ENCODE results near the gene DYRK2. TPM values are rescaled to one million over a fixed set of nuclear protein-coding genes. Genes with fewer than 3 reads are reported as not detected.
A peak's percentile ranks its signal among the peaks of the same experiment; 100 is the strongest.

The DYRK2 gene
- total RNA-seq = 10 to 100 TPM; 66.4 to 69.8 TPM

DNA sequence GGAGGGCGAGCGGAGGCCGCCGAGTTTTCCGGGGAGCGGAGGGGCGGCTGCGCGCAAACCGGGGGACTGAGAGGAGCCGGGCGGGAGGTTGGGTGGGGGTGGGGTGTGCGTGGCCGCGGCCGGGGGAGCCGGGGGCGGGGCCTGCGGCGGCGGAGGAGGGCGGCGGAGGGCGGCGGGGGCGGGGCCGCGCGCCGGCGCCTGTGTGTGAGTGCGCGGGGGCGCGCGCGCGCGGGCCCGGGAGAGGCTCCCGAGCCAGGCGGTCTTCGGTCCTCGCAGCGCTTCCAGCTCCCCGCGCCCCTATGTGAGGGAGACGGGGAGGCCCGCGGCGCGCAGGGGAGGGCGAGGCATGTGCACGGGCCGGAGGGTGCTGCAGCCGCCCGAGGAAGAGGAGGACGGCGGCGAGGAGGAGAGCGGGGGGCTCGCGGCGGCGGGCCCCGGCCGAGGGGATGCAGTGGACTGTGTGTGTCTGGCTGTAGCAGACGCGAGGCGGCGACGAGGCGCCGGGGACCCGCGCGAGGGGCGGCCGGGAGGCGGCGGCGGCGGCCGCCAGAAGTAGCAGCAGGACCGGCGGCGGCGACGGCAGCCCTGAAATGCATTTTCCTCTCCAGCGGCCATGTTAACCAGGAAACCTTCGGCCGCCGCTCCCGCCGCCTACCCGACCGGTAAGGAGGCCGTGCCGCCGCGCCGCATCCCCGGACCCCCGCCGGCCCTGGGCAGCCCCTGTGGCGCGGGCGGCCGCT is at the start of gene DYRK2:
TSS of gene DYRK2 (plus strand) at position 225 of the 740 bp plus-strand sequence. CDS start at position 614, 389 bp downstream.
- peaks cover 41% of the 10 kb centered on the region for H3K4me1 Mint-ChIP-seq
- DNase-seq = peak; percentile 74
- CTCF ChIA-PET = interaction anchor here (1.2 to 1.5 kb wide), 5 partner anchors 10 to 55 kb away, joined by 3 to 7 read pairs (median 5); no protein-coding TSS in a partner anchor
- peaks cover 4% of the 10 kb centered on the region for H3K27me3 Mint-ChIP-seq
- peak within 1 kb of the TSS; percentile 95 for H3K27ac Mint-ChIP-seq
- H3K4me3 Mint-ChIP-seq = peak within 1 kb of the TSS; percentile 92
- H3K9me3 Mint-ChIP-seq = peaks cover 4% of the 10 kb centered on the region
- H3K36me3 Mint-ChIP-seq (ENCODE audit: low read depth) = peaks cover 29% of the 10 kb centered on the region
- POLR2A ChIA-PET = no interaction called here

DNA sequence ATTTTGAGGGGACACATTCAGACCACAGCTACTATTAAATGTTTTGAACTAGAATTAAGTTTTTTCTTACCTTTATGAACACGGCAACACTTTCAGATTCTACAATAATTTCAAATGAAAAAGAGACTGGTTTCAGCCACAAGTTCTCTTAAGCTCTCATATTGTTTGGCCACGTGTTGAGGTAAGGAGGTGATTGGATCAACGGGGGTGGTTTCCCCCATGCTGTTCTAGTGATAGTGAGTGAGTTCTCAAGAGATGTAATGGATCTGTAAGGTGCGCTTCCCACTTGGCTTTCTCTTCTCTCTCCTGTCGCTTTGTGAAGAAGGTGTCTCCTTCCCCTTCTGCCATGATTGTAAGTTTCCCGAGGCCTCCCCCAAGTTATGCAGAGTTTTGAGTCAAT is 48.9 kb upstream of the DYRK2 start:
- CTCF ChIA-PET = interaction anchor here (2.7 kb wide), 1 partner anchor 11 kb away, joined by 7 read pairs; no protein-coding TSS in a partner anchor
- Mint-ChIP-seq H3K36me3 (ENCODE audit: low read depth) (peaks cover 7% of the 10 kb centered on the region), H3K4me1 (peaks cover under 1% of the 10 kb centered on the region), H3K9me3 (peaks cover 24% of the 10 kb centered on the region), H3K4me3 (no peak overlapping the region), H3K27me3 (no peaks in the 10 kb centered on the region), H3K27ac (no peak overlapping the region)
- POLR2A ChIA-PET = no interaction called here
- no peak for DNase-seq

DNA sequence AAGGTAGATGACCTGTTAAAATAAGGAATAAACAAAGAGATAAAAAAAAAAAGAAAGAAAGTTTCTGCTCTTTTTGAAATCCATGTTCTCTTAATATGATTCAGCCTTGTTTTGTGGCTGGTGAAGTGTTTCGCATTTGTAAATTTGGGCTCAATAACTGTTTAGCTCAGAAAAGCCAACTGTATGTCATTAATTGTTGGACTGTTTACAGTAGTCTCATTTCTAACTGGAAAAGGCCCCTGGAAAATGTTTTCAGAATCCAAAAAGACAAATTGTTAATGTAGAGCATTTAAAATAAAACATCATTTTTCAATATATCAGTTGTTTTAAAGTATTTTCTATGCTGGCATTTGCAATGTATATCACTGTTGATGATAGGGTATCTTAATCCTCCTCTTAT is 47.4 kb upstream of the DYRK2 start:
- CTCF ChIA-PET = interaction anchor here (1.0 kb wide), 1 partner anchor 9 kb away, joined by 3 read pairs; no protein-coding TSS in a partner anchor
- peaks cover 7% of the 10 kb centered on the region for H3K36me3 Mint-ChIP-seq (ENCODE audit: low read depth)
- no peaks in the 10 kb centered on the region for H3K4me1 Mint-ChIP-seq
- H3K27ac Mint-ChIP-seq = no peak overlapping the region
- H3K4me3 Mint-ChIP-seq = no peak overlapping the region
- POLR2A ChIA-PET = no interaction called here
- H3K27me3 Mint-ChIP-seq = no peaks in the 10 kb centered on the region
- H3K9me3 Mint-ChIP-seq = peaks cover 26% of the 10 kb centered on the region
- DNase-seq = no peak

DNA sequence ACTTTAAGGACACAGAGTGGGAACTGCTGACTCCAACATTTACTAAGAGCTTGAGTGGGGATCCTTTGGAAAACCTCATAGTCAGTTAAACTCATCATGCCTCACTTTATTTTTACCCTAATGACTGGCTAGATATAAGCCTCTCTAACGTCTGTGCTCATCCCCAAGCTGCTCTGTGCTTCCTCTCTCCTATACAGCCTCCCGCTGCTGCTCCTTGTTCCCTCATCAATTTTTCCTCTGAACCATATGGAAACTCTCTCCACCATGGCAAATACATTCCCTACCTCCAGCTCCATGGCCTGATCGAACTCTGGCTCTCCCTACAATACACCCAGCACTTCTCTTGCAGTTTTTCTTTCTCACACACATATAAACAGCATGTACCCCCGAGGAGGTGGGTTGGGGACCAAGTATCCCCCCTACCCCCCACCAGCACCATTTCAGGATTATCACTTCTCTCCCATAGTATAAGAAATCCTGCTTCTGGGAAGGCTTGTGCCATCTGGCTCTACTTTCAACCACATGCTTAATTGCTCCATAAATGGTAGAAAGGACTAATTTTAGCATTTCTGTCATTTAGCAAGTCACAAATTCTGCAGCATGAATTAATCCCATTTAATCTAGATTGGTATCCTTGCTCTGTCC is 39.2 kb upstream of the DYRK2 start:
- Mint-ChIP-seq H3K27me3 (peaks cover under 1% of the 10 kb centered on the region), H3K36me3 (ENCODE audit: low read depth) (no peaks in the 10 kb centered on the region), H3K27ac (no peak overlapping the region), H3K4me3 (no peak overlapping the region), H3K4me1 (no peaks in the 10 kb centered on the region), H3K9me3 (peaks cover 7% of the 10 kb centered on the region)
- DNase-seq = no peak
- ChIA-PET POLR2A (no interaction called here), CTCF (interaction anchor here (1.1 to 1.7 kb wide), 2 partner anchors 8 to 11 kb away, joined by 3 read pairs; no protein-coding TSS in a partner anchor)

DNA sequence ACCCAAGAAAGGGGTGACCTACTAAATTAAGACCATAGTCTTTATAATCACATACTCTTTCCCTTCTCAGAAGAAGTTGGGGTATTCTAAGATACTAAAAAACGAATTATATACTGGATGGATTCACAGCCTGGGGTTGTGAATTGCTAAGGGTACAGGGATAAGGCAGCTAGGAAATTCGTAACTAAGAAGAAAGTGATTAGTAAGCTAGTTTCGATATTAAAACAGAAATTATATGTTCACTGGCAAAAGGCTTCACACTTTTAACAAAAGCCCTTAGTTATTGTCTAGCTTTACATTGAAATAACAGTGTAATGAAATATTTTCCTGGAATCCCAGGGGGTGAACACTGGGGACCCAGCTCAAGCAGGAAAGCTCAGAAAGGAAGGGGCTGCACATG is 35.5 kb upstream of the DYRK2 start:
- no peak overlapping the region for H3K4me3 Mint-ChIP-seq
- H3K27ac Mint-ChIP-seq = no peak overlapping the region
- POLR2A ChIA-PET = no interaction called here
- CTCF ChIA-PET = no interaction called here
- no peaks in the 10 kb centered on the region for H3K36me3 Mint-ChIP-seq (ENCODE audit: low read depth)
- DNase-seq = no peak
- no peaks in the 10 kb centered on the region for H3K4me1 Mint-ChIP-seq
- H3K27me3 Mint-ChIP-seq = peaks cover 10% of the 10 kb centered on the region
- H3K9me3 Mint-ChIP-seq = peaks cover 2% of the 10 kb centered on the region

DNA sequence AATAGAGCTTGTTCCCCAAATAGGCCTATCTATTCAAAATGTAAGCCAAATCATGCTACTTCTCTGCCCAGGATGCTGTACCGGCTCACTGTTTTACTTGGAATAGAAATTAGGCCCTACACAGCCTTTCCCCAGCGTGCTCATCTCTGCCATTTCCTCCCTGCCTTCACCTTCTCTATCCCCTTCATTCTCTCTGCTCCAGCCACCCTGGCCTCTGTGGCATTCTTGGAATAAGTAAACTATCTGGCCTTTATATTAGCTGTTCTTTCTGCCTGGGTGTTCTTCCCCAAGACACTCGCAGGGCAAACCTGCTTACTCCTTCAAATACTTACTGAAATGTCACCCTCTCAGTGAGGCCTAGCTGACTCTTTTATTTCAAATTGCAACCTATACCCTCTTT is 30.9 kb upstream of the DYRK2 start:
- Mint-ChIP-seq H3K27ac (no peak overlapping the region), H3K4me3 (no peak overlapping the region), H3K36me3 (ENCODE audit: low read depth) (peaks cover 3% of the 10 kb centered on the region), H3K9me3 (peaks cover 2% of the 10 kb centered on the region), H3K27me3 (peaks cover 10% of the 10 kb centered on the region), H3K4me1 (no peaks in the 10 kb centered on the region)
- DNase-seq = no peak
- CTCF ChIA-PET = interaction anchor here (0.6 to 2.3 kb wide), 3 partner anchors 13 to 25 kb away, joined by 4 to 8 read pairs (median 6); no protein-coding TSS in a partner anchor
- POLR2A ChIA-PET = no interaction called here

DNA sequence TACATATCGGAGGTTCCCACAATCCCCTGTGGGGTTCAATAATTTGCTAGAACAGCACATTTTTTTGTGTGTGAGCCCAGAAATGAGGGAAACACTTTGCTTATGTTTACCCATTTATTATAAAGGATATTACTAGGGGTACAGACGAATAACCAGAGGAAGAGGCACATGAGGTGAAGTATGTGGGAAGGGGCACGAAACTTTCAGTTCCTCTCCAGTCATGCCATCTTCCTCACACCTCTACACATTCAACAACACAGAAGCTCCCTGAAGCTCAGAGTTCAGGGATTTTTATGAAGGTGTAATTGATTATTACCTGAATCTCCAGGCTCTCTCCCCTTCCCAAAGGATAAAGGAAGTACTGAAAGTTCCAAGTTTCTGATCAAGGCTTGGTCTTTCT is 30.2 kb upstream of the DYRK2 start:
- POLR2A ChIA-PET = no interaction called here
- peaks cover 10% of the 10 kb centered on the region for H3K27me3 Mint-ChIP-seq
- peaks cover 2% of the 10 kb centered on the region for H3K9me3 Mint-ChIP-seq
- H3K4me1 Mint-ChIP-seq = no peaks in the 10 kb centered on the region
- peaks cover 3% of the 10 kb centered on the region for H3K36me3 Mint-ChIP-seq (ENCODE audit: low read depth)
- DNase-seq = no peak
- CTCF ChIA-PET = interaction anchor here (0.6 to 2.3 kb wide), 3 partner anchors 12 to 25 kb away, joined by 4 to 8 read pairs (median 6); no protein-coding TSS in a partner anchor
- no peak overlapping the region for H3K4me3 Mint-ChIP-seq
- H3K27ac Mint-ChIP-seq = no peak overlapping the region

DNA sequence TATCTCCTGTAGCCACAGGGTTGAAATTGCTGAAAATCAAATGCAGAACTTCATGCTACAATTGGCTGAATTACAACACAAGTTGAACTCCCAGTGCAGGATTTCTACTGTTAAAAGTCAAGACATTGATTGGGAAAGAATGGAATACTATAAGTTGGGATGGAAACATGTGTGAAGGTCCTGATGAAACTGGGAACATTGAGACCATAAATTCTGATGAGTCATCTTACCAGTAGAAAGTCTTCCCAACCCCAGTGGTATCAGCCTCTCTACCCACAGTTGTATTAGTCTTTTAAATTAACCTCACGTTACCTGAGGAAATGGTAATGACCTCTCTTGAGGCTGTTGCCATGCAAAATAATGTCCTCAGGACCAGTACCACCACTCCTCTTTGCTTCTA is 27.4 kb upstream of the DYRK2 start:
- H3K27me3 Mint-ChIP-seq = no peaks in the 10 kb centered on the region
- no peak overlapping the region for H3K27ac Mint-ChIP-seq
- H3K4me1 Mint-ChIP-seq = peaks cover 4% of the 10 kb centered on the region
- DNase-seq = no peak
- CTCF ChIA-PET = interaction anchor here (1.3 to 1.7 kb wide), 3 partner anchors 9 to 31 kb away, joined by 3 to 5 read pairs (median 4); no protein-coding TSS in a partner anchor
- no peak overlapping the region for H3K4me3 Mint-ChIP-seq
- POLR2A ChIA-PET = no interaction called here
- peaks cover 9% of the 10 kb centered on the region for H3K36me3 Mint-ChIP-seq (ENCODE audit: low read depth)
- peaks cover 9% of the 10 kb centered on the region for H3K9me3 Mint-ChIP-seq

DNA sequence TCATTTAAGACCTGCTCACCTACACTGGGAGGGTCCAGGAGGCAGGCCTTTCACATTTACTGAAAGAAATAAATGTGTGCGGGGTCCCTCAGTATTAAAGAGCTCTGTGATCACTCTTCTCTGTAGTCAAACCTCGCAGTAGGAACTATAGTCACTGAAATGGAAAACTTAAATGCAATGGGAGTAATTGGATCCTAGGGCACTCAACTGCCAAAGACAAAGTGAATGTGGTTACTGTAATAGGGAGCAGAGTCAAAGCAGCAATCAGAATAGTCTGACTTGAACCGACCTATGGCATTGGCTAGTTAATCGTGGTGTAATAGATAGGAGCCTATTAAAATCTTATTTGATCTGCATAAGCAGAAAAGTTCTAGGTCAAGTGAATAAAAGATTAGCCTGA is 26.6 kb upstream of the DYRK2 start:
- no peak overlapping the region for H3K4me3 Mint-ChIP-seq
- no peak overlapping the region for H3K27ac Mint-ChIP-seq
- CTCF ChIA-PET = interaction anchor here (1.3 to 1.4 kb wide), 2 partner anchors 9 to 32 kb away, joined by 4 to 5 read pairs; no protein-coding TSS in a partner anchor
- no peak for DNase-seq
- POLR2A ChIA-PET = no interaction called here
- peaks cover 4% of the 10 kb centered on the region for H3K4me1 Mint-ChIP-seq
- H3K27me3 Mint-ChIP-seq = no peaks in the 10 kb centered on the region
- peaks cover 9% of the 10 kb centered on the region for H3K9me3 Mint-ChIP-seq
- H3K36me3 Mint-ChIP-seq (ENCODE audit: low read depth) = peaks cover 9% of the 10 kb centered on the region

DNA sequence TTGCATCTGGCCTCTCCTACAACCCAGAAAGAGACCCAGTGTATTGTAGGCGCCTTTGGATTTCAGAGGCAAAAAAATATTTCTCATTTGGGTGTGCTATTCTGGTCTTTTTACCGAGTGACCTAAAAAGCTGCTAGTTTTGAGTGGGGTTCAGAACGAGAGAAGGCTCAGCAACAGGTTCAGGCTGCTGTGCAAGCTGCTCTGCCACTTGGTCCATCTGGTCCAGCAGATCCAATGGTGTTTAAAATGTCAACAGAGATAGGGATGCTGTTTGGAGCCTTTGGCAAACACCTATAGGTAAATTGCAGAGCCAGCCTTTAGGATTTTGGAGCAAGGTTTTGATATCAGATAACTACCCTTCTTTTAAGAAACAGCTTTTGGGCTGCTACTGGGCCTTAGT is 25.3 kb upstream of the DYRK2 start:
- H3K36me3 Mint-ChIP-seq (ENCODE audit: low read depth) = peaks cover 9% of the 10 kb centered on the region
- no peak for DNase-seq
- ChIA-PET POLR2A (no interaction called here), CTCF (no interaction called here)
- no peaks in the 10 kb centered on the region for H3K27me3 Mint-ChIP-seq
- H3K27ac Mint-ChIP-seq = no peak overlapping the region
- peaks cover 12% of the 10 kb centered on the region for H3K9me3 Mint-ChIP-seq
- no peak overlapping the region for H3K4me3 Mint-ChIP-seq
- peaks cover 7% of the 10 kb centered on the region for H3K4me1 Mint-ChIP-seq

DNA sequence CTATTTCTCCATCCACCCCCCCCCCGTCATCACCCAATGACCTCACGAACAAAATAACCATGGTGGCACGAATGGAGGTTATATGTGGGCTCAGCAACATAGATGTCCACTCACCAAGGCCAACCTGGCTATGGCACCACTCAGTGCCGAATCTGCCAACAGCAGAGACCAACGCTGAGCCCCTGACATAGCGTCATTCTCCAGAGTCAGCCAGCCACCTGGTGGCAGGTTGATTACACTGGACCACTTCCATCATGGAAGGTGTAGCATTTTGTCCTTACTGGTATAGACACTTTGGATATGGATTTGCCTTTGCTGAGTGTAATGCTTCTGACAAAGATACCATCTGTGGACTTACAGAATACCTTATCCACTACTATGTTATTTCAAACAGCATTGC is 24.2 kb upstream of the DYRK2 start:
- CTCF ChIA-PET = no interaction called here
- Mint-ChIP-seq H3K4me1 (peaks cover 14% of the 10 kb centered on the region), H3K27ac (no peak overlapping the region)

DNA sequence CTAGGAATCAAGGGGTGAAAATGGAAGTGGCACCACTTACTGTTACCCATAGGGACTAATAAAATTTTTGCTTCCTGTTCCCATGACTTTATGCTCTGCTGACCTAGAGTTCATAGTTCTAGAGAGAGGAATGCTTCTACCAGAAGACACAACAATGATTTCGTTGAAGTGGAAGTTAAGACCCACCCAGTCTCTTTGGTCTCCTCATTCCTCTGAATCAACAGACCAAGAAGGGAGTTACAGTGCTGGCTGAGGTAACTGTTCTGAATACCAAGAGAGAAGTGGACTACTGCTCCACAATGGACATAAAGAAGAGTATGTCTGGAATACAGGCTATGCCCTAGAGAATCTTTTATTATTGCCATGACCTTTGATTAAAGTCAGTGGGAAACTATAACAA is 23.5 kb upstream of the DYRK2 start:
- ChIA-PET POLR2A (no interaction called here), CTCF (interaction anchor here (0.9 kb wide), 1 partner anchor 10 kb away, joined by 3 read pairs; no protein-coding TSS in a partner anchor)
- Mint-ChIP-seq H3K27me3 (no peaks in the 10 kb centered on the region), H3K27ac (no peak overlapping the region), H3K4me1 (peaks cover 21% of the 10 kb centered on the region), H3K9me3 (peaks cover 26% of the 10 kb centered on the region), H3K4me3 (no peak overlapping the region), H3K36me3 (ENCODE audit: low read depth) (peaks cover 24% of the 10 kb centered on the region)
- no peak for DNase-seq

More for the DNA sequence above, 24.2 kb upstream of the DYRK2 start:
- Mint-ChIP-seq H3K4me3 (no peak overlapping the region), H3K9me3 (peaks cover 21% of the 10 kb centered on the region), H3K27me3 (no peaks in the 10 kb centered on the region), H3K36me3 (ENCODE audit: low read depth) (peaks cover 18% of the 10 kb centered on the region)
- POLR2A ChIA-PET = no interaction called here
- no peak for DNase-seq

DNA sequence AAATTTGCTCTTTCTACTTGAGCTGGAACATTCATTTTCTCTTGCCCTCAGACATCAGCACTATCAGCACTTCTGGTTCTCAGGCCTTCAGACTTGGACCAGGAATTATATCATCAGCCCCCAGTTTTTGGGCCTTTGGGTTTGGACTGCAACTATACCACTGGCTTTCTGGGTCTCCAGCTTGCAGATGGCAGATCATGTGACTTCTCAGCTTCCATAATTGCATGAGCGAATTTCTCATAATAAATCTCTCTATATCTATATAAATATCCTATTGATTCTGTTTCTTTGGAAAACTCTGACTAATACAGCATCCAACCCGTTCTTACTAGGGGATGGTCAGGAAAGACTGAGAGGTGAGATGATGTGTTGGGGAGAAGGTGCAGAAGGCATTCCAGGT is 22.4 kb upstream of the DYRK2 start:
- no peak overlapping the region for H3K27ac Mint-ChIP-seq
- no peaks in the 10 kb centered on the region for H3K27me3 Mint-ChIP-seq
- H3K4me1 Mint-ChIP-seq = peaks cover 32% of the 10 kb centered on the region
- DNase-seq = no peak
- H3K36me3 Mint-ChIP-seq (ENCODE audit: low read depth) = peaks cover 24% of the 10 kb centered on the region
- ChIA-PET CTCF (no interaction called here), POLR2A (no interaction called here)
- H3K9me3 Mint-ChIP-seq = peaks cover 26% of the 10 kb centered on the region
- H3K4me3 Mint-ChIP-seq = no peak overlapping the region

Data from activated CD4-positive, alpha-beta T cell treated with anti-CD3 and anti-CD28 coated beads, Interleukin-2, amount 10 ng/mL, durations not matched to agents 7 days and 5 days (primary cell).